GM12892 (cell line): Measurements from ENCODE around the gene CWH43.
"Not testable (repeated sequence)": the region's sequence is repeated elsewhere in the genome, so short reads cannot be mapped to it uniquely, and the experiment has no call there.

ENCODE experiments used
- POLR2A ChIP-seq: IDR thresholded peaks from 2 replicates; pipeline ENCODE4 v1.6.1; 2011; ENCODE audit warnings: low read depth, low read length, control low read depth
- POLR2AphosphoS5 ChIP-seq: IDR thresholded peaks from 2 replicates; pipeline ENCODE4 v1.6.1; 2011; ENCODE audit warnings: low read depth, low read length, control low read depth
- TAF1 ChIP-seq: IDR thresholded peaks from 2 replicates; pipeline ENCODE4 v1.6.1; 2011; ENCODE audit warnings: low read depth, mild to moderate bottlenecking, control low read depth, low read length, borderline replicate concordance

DNA sequence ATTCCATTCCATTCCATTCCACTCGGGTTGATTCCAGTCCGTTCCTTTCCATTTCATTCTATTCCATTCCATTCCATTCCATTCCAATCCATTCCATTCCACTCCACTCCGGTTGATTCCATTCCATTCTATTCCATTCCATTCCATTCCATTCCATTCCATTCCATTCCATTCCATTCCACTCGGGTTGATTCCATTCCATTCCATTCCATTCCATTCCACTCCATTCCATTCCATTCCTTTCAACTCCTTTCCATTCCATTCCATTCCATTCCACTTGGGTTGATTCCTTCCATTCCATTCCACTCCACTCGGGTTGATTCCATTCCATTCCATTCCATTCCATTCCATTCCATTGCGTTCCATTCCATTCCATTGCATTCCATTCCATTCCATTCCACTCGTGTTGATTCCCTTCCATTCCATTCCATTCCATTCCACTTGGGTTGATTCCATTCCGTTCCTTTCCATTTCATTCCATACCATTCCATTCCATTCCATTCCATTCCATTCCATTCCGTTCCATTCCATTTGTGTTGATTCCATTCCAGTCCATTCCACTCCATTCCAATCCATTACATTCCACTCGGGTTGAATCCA lies 123.6 kb downstream of the CWH43 start:
- TF ChIP-seq TAF1, POLR2A, POLR2AphosphoS5: not testable (repeated sequence)
